HG03159 (cell line): Measurements from ENCODE around the gene CAMKK1.
"Not testable (repeated sequence)": the region's sequence is repeated elsewhere in the genome, so short reads cannot be mapped to it uniquely, and the experiment has no call there.

Source experiments
- ATAC-seq: cut with Tn5 transposase; IDR thresholded peaks from one replicate; pipeline ENCODE4 v1.9.1; 2021; ENCODE audit warnings: mild to moderate bottlenecking, moderate library complexity; ENCODE audit not compliant: unreplicated experiment

CAMKK1 gene

DNA sequence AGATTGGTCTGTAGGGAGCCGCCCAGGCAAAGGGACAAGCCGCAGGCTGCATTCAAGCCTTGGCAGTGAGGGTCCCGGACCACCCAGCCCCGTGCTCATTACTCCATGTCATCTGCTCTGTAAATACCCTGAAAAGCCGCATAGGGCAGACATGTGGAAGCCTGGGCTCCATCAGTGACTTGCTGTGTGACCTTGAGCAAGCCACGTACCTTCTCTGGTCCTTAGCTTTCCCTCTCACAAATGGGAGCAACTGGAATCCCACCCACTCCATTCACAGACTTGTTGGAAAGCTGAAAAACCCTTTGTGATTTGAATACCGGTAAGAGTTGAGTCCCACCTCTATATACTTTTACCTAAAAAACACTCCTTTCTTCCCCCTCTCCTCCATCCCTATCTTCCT lies 11.9 kb downstream of the CAMKK1 start:
- no peak for ATAC-seq

GRCh38 chr17:3879591-3880417 lies 13.0 kb downstream of the CAMKK1 start:
- ATAC-seq = no peak

- no peak for ATAC-seq
These were observed 13.7 kb downstream of the CAMKK1 start for GRCh38 chr17:3879186-3879585.

DNA sequence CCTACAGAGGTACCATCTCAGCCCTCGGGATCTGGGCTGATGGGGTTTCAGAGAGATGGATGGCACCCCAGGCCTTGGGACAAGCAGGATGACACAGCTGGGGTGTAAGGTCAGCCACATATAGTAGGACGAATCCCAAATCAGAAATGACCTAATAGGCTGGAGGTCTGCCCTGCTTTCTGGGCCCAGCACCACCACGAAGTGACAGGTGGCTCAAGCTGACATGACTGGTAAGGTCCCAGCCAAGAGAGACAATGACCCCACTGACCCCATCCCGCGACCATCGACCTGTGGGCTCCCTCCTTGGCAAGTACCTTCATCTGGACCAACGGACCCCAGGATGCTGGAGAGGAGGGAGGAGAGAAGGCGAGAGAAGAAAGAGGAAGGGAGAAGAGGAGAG lies 15.6 kb downstream of the CAMKK1 start:
- ATAC-seq = no peak

GRCh38 chr17:3875317-3875716 lies 17.5 kb downstream of the CAMKK1 start:
- ATAC-seq = no peak

- no peak for ATAC-seq
These were observed 19.0 kb downstream of the CAMKK1 start for GRCh38 chr17:3873862-3874261.

DNA sequence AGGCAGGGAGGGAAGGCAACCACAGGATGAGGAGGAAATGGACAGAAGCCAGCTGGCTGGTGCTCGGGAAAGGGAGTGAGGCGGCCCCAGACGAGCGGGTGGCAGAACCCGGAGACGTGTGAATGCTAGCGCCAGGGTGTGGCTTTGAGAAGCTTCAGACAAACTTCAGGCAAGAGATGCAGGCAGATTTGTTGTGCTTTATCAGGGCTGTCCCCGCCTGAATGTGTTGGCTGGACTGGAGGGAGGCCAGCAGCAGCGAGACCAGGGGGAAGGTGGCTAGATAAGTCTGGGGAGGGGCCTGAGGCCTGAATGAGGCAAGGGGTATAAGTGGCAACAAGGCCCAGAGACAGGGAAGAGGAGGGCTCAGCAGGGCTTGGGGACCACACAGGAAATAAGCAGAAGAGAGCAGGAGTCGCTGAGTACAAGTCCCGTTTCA lies 22.0 kb downstream of the CAMKK1 start:
- ATAC-seq = no peak

- no peak for ATAC-seq
These were observed 25.2 kb downstream of the CAMKK1 start for GRCh38 chr17:3867606-3868005.

DNA sequence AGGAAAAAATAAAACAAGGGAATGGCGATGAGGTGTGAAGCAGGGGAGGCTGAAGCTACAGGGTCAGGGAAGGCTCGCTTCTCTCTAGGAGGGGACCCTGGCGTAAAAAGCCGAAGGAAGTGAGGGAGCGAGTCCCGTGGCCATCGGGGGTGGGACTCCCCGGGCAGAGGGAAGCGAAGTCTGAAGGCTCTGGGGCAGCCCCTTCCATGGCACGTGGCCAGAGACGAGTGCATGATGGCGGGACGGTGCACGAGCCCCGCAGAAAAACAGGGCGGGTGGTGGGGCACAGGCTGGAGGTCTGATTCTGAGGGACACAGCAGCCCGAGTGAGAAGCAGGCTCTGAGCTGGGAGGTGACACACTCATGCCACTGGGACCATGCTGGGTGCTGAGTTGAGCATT lies 25.7 kb downstream of the CAMKK1 start:
- no peak for ATAC-seq

DNA sequence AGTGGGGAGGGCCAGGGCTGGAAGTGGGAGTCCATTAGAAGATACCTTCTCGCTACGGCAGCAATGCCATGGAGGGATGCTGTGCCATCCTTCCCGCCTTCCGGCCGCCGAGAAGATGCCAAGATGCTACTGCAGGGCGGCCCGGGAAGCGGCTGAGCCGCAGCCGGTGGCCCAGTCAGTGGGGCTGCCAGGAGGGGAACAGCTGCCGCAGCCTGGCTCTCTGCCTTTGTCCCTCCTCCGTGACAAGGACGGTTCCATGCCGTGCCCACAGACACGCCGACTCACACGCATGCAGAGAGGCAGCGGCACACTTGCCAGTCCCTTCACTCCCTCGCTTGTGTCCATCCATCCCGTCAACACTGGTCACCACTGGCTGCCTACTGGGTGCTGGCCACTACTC lies 26.6 kb downstream of the CAMKK1 start:
- no peak for ATAC-seq

GRCh38 chr17:3865176-3865575 lies 27.7 kb downstream of the CAMKK1 start:
- ATAC-seq = no peak

DNA sequence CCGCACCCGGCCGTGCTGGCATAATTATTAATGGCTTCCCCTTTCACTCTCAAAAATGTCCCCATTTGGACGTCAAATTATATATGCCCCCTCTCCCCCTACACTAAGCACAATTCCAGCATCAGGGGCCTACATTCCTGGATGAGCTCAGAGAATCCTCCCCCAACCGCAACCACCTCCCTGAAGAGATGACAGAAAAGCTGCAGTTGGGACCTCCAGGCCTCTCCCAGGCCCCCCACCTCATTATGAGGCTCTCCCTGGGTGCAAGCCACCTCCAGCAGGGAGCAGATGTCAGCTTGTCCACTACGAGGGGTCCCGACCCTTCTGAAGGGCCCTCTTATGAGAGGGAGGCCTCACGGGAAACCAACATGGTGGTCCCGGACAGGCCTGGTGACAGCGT lies 28.3 kb downstream of the CAMKK1 start:
- no peak for ATAC-seq

DNA sequence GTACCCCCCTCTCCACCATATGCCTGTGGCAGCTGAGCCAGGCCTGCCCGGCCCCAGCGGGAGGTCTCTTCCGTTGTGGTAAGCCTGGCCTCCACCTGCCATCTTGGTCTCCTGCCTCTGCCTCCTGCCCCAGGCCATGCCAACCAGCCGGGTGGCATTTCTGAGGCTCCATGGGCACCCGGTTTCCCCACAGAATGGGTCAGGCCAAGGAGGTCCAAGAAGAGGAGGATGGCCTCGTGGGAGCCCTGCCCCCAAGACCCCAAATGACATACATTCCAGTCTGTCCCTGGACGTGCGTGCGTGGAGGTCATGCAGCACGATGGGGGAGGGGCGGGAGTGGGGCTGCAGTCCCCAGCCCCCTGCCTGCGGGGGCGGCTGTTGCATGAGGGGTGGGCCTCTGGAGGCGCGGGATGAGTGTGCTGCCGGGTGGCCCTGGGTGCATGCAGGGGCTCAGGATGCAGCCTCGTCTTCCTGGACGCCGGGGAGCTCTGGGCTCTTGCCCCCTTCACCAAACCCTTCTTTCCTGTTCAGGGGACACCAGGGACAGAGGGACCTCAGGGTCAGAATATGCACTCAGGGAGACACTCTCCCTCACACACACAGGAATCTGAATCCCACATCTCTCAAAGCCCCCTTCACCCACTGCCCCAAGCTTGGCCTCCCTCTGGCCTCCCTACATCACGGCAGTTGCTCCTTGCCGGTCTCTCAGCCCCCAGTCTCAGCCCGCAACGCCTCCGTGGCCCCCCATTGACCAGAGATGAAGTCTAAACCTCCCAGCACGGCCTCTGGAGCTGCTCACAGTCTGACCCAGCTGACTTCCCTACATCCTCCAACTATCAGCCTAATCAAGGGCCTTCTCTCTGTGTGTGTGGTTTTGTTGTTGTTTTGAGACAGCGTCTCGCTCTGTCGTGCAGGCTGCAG lies 30.8 kb downstream of the CAMKK1 start:
- ATAC-seq = no peak

GRCh38 chr17:3860939-3861700 lies 31.7 kb downstream of the CAMKK1 start:
- ATAC-seq = no peak

GRCh38 chr17:3859940-3860339 lies 32.9 kb downstream of the CAMKK1 start:
- ATAC-seq = no peak

GRCh38 chr17:3857261-3858105 lies 35.4 kb downstream of the CAMKK1 start:
- no peak for ATAC-seq

DNA sequence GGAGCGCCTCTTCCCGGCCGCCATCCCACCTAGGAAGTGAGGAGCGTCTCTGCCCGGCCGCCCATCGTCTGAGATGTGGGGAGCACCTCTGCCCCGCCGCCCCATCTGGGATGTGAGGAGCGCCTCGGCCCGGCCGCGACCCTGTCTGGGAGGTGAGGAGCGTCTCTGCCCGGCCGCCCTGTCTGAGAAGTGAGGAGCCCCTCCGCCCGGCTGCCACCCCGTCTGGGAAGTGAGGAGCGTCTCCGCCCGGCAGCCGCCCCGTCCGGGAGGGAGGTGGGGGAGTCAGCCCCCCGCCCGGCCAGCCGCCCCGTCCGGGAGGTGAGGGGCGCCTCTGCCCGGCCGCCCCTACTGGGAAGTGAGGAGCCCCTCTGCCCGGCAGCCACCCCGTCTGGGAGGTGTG lies 38.6 kb downstream of the CAMKK1 start:
- not testable (repeated sequence) for ATAC-seq

DNA sequence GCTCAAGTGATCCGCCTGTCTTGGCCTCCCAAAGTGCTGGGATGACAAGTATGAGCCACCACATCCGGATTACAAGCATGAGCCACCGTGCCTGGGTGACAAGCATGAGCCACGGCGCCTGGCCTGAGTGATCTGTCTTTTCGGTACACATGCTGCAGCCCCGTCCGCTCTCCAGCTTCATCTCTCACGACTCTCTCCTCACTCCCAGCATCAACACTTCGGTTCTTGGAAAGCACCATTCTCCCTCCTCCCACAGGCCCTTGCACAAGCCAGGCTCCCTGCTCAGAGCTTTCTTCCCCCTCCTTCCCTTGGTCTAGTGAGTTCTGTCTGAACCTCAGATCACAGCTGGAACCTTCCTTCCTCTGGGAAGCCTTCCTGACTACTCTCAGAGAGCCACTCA lies 40.3 kb downstream of the CAMKK1 start:
- ATAC-seq = no peak

GRCh38 chr17:3851461-3852100 lies 41.3 kb downstream of the CAMKK1 start:
- no peak for ATAC-seq
